Measurements from ENCODE around the gene RAB11FIP2. TPM values are rescaled to one million over a fixed set of nuclear protein-coding genes. Genes with fewer than 3 reads are reported as not detected.

Gene RAB11FIP2
- polyA plus RNA-seq, 3 donors from 2014 or later: 3.2 to 10.4 (median 5.2) TPM

DNA sequence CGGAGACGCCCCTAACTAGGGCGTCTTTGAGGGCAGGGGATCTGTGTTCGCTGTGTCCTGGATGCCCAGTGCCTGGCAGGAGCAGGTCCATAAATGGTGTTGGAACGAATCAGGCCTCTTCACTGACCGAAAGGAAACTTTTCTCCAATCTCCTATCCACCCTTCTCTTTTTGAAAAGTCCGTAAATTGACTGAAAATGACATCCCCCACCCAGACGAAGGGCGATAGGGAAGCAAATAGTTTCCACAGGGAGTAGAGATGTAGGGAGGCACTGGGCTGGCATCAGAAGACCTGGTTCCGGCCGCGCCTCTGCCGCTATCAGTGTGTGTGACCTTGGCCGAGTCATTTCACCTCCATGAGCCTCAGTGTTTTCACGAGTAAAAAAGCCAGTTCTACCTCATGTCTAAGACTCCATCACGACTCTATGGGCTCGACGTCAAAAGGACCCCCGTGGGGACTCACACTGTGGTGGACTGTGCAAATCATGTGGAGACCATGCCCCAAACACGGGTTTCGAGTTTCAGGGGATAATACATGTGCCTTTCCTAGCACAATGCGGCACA, 497 bp upstream of the RAB11FIP2 start:
- Mint-ChIP-seq H3K9me3 (no peaks in the 10 kb centered on the region), H3K4me1 (peaks cover 19 to 35% of the 10 kb centered on the region in 2 donors), H3K4me3 (peak overlapping the region; percentile 79 to 92 (median 85)), H3K36me3 (no peaks in the 10 kb centered on the region), H3K27me3 (ENCODE audit: low read depth in 3 of 3) (peaks cover 0 to 11% (median 3%) of the 10 kb centered on the region in 3 donors), H3K27ac (peak overlapping the region; percentile 58 to 87 (median 72))
- DNase-seq: no peak

DNA sequence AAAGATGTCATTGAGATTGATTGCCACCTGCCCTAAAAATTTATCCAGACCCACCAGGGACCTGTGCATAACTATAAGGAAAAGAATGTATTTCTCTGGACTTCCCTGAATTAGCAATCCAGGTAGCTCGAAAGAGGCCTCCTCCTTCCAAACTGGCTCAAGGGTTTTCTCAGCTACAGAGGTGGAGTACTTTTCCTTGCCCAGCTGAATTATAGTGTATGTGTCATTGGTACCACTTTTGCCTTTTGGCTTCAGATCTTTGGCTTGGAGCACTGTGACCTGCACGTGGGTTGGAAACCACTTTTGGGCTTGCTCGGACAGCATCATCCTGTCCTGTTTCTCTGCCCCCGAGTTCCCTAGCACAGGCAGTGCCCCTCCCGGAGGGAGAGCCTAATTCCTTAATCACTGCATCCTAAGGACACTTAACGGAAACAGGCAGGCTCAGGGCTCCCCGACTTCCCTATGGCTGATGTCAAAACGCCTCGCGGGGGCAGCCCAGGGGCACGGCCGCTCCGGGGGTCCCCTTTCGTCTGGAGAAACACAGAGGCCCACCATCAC, 825 bp downstream of the RAB11FIP2 start:
- H3K27ac Mint-ChIP-seq: peak overlapping the region; percentile 79 to 91 (median 88)
- peak in 1 of 3 donors; percentile 22 for DNase-seq
- H3K9me3 Mint-ChIP-seq: no peaks in the 10 kb centered on the region
- peaks cover 0 to 11% (median 0%) of the 10 kb centered on the region in 3 donors for H3K27me3 Mint-ChIP-seq (ENCODE audit: low read depth in 3 of 3)
- H3K4me3 Mint-ChIP-seq: peak overlapping the region; percentile 85 to 93 (median 92)
- no peaks in the 10 kb centered on the region for H3K36me3 Mint-ChIP-seq
- H3K4me1 Mint-ChIP-seq: peaks cover 19 to 42% of the 10 kb centered on the region in 2 donors

GRCh38 chr10:118045158-118045836, 1.4 kb downstream of the RAB11FIP2 start:
- no peaks in the 10 kb centered on the region for H3K9me3 Mint-ChIP-seq
- DNase-seq: no peak
- H3K4me1 Mint-ChIP-seq: peaks cover 19 to 42% of the 10 kb centered on the region in 2 donors
- peak overlapping the region; percentile 85 to 93 (median 92) for H3K4me3 Mint-ChIP-seq
- peak overlapping the region; percentile 79 to 91 (median 88) for H3K27ac Mint-ChIP-seq
- H3K27me3 Mint-ChIP-seq (ENCODE audit: low read depth in 3 of 3): peaks cover 0 to 11% (median 0%) of the 10 kb centered on the region in 3 donors
- peaks cover 0 to 4% (median 0%) of the 10 kb centered on the region in 3 donors for H3K36me3 Mint-ChIP-seq

GRCh38 chr10:118042827-118043242, 3.9 kb downstream of the RAB11FIP2 start:
- Mint-ChIP-seq H3K9me3 (no peaks in the 10 kb centered on the region), H3K4me1 (peaks cover 19 to 42% of the 10 kb centered on the region in 2 donors), H3K27ac (no peak overlapping the region), H3K27me3 (ENCODE audit: low read depth in 3 of 3) (peaks cover 0 to 11% (median 0%) of the 10 kb centered on the region in 3 donors), H3K4me3 (no peak overlapping the region), H3K36me3 (peaks cover 0 to 10% (median 5%) of the 10 kb centered on the region in 3 donors)
- DNase-seq: no peak

- Mint-ChIP-seq H3K27ac (no peak overlapping the region), H3K4me3 (no peak overlapping the region), H3K27me3 (ENCODE audit: low read depth in 3 of 3) (peaks cover 0 to 8% (median 0%) of the 10 kb centered on the region in 3 donors), H3K36me3 (peaks cover 0 to 10% (median 5%) of the 10 kb centered on the region in 3 donors), H3K9me3 (no peaks in the 10 kb centered on the region), H3K4me1 (peaks cover 19 to 42% of the 10 kb centered on the region in 2 donors)
- DNase-seq: no peak
Observed at GRCh38 chr10:118042336-118042735, 4.4 kb downstream of the RAB11FIP2 start.

DNA sequence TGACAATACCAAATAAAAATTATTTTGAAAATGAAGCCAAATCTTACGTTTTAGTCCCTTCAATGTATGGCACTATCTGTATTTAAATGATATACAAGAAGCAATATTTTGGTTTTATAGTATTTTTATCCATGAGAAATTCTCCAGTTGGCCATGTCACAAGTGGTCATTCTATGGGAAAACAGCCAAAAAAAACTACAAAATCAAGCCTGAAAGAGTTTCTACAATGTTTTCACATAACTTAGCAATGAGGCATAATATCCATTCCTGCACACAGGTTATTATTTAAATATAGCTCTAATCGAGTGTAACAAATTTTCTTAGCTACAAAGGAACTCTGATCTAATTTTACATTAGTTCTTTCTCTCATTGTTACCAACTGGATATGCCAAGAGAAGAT, 5.4 kb downstream of the RAB11FIP2 start:
- Mint-ChIP-seq H3K4me3 (no peak overlapping the region), H3K27ac (no peak overlapping the region), H3K36me3 (peaks cover 0 to 10% (median 5%) of the 10 kb centered on the region in 3 donors), H3K27me3 (ENCODE audit: low read depth in 3 of 3) (peaks cover 0 to 2% (median 0%) of the 10 kb centered on the region in 3 donors), H3K9me3 (no peaks in the 10 kb centered on the region), H3K4me1 (peaks cover 19 to 46% of the 10 kb centered on the region in 2 donors)
- DNase-seq: no peak

- peaks cover 10 to 18% of the 10 kb centered on the region in 2 donors for H3K4me1 Mint-ChIP-seq
- H3K27me3 Mint-ChIP-seq (ENCODE audit: low read depth in 3 of 3): no peaks in the 10 kb centered on the region
- no peak overlapping the region for H3K4me3 Mint-ChIP-seq
- no peak overlapping the region for H3K27ac Mint-ChIP-seq
- peaks cover 4 to 16% (median 11%) of the 10 kb centered on the region in 3 donors for H3K36me3 Mint-ChIP-seq
- H3K9me3 Mint-ChIP-seq: no peaks in the 10 kb centered on the region
- no peak for DNase-seq
Observed at GRCh38 chr10:118036281-118036875, 10.4 kb downstream of the RAB11FIP2 start.

GRCh38 chr10:118035354-118036005, 11.3 kb downstream of the RAB11FIP2 start:
- Mint-ChIP-seq H3K27ac (peak overlapping the region in 2 of 6 donors; percentile 22 to 34), H3K36me3 (peaks cover 4 to 14% (median 14%) of the 10 kb centered on the region in 3 donors), H3K4me3 (no peak overlapping the region), H3K4me1 (peaks cover 10 to 18% of the 10 kb centered on the region in 2 donors), H3K27me3 (ENCODE audit: low read depth in 3 of 3) (no peaks in the 10 kb centered on the region), H3K9me3 (no peaks in the 10 kb centered on the region)
- no peak for DNase-seq

GRCh38 chr10:118034791-118035261, 11.9 kb downstream of the RAB11FIP2 start:
- Mint-ChIP-seq H3K36me3 (peaks cover 4 to 14% (median 12%) of the 10 kb centered on the region in 3 donors), H3K9me3 (no peaks in the 10 kb centered on the region), H3K27ac (no peak overlapping the region), H3K4me3 (no peak overlapping the region), H3K27me3 (ENCODE audit: low read depth in 3 of 3) (no peaks in the 10 kb centered on the region), H3K4me1 (peaks cover 10 to 18% of the 10 kb centered on the region in 2 donors)
- DNase-seq: no peak

DNA sequence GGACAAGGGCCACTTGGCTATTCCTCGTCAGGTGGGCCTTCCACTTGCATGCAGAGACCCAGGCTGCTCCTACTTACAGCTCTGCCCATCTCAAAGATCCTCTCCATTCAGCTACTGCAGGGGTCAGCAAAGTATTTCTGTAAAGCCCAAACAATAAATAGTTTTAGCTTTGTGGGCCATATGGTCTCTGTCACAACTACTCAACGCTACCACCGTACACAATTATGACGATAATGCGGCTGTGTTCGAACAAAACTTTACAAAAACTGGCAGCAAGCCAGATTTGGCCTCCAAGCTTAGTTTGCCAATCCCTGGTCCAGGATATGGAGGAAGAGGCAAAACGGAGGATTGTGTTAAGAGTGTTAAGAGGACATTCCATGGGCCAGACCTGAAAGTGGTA, 12.8 kb downstream of the RAB11FIP2 start:
- H3K27ac Mint-ChIP-seq: no peak overlapping the region
- H3K36me3 Mint-ChIP-seq: peaks cover 4 to 10% (median 8%) of the 10 kb centered on the region in 3 donors
- H3K4me1 Mint-ChIP-seq: peaks cover 13 to 24% of the 10 kb centered on the region in 2 donors
- DNase-seq: no peak
- H3K27me3 Mint-ChIP-seq (ENCODE audit: low read depth in 3 of 3): no peaks in the 10 kb centered on the region
- H3K9me3 Mint-ChIP-seq: no peaks in the 10 kb centered on the region
- no peak overlapping the region for H3K4me3 Mint-ChIP-seq

- Mint-ChIP-seq H3K36me3 (peaks cover 4 to 9% (median 8%) of the 10 kb centered on the region in 3 donors), H3K9me3 (no peaks in the 10 kb centered on the region), H3K4me1 (peaks cover 13 to 24% of the 10 kb centered on the region in 2 donors), H3K27me3 (ENCODE audit: low read depth in 3 of 3) (no peaks in the 10 kb centered on the region), H3K4me3 (no peak overlapping the region), H3K27ac (no peak overlapping the region)
- no peak for DNase-seq
Observed at GRCh38 chr10:118032564-118032963, 14.2 kb downstream of the RAB11FIP2 start.

DNA sequence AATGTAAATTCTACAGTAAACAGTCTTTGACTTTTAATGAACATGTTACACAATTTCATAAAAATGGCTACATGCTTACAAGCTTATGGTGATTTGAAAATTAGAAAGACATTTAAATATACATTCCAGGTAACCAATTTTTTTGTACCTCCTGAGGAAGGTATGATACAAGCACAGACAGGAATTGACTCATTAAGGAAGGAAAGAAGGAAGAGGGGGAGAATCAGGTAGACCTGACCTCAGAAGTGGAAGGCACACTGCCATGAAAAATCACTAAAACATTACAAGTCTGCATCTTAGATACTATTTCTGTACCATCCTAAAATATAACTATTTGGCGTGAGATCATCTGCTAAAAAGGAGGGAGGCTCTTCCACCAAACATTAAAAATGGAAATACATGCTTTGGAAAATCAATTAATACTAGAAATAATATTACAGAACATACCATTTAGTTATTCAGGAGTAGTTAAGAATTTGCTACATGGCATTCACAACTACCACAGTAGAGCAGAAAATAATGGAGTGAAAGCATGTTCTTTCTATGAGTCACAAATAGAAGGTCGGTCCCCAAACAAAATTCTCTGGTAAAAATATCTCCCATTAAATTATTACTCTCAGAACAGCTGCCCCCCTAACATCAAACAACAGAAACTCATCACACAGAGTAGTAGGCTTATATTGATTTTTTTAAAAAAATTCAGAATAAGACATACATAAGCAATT, 15.2 kb downstream of the RAB11FIP2 start:
- no peak for DNase-seq
- no peaks in the 10 kb centered on the region for H3K27me3 Mint-ChIP-seq (ENCODE audit: low read depth in 3 of 3)
- H3K9me3 Mint-ChIP-seq: no peaks in the 10 kb centered on the region
- H3K36me3 Mint-ChIP-seq: peaks cover 4 to 9% (median 8%) of the 10 kb centered on the region in 3 donors
- peaks cover 13 to 21% of the 10 kb centered on the region in 2 donors for H3K4me1 Mint-ChIP-seq
- H3K4me3 Mint-ChIP-seq: no peak overlapping the region
- no peak overlapping the region for H3K27ac Mint-ChIP-seq

- no peak for DNase-seq
- Mint-ChIP-seq H3K9me3 (no peaks in the 10 kb centered on the region), H3K36me3 (peaks cover 4 to 8% (median 6%) of the 10 kb centered on the region in 3 donors), H3K4me3 (no peak overlapping the region), H3K4me1 (peaks cover 3 to 6% of the 10 kb centered on the region in 2 donors), H3K27ac (no peak overlapping the region), H3K27me3 (ENCODE audit: low read depth in 3 of 3) (no peaks in the 10 kb centered on the region)
Observed at GRCh38 chr10:118028619-118029018, 18.1 kb downstream of the RAB11FIP2 start.

Data from immature natural killer cell (primary cell).